GM12873 (cell line): ENCODE measurements around the gene PLD6.
A peak's percentile ranks its signal among the peaks of the same experiment; 100 is the strongest.

Experiments
- CTCF ChIP-seq: IDR thresholded peaks from 2 replicates; pipeline ENCODE4 v1.5.1; 2012; ENCODE audit warnings: low read depth, mild to moderate bottlenecking, moderate library complexity, low read length, control low read depth; ENCODE audit not compliant: insufficient read depth; ENCODE audit errors: missing control alignments

PLD6 gene

DNA sequence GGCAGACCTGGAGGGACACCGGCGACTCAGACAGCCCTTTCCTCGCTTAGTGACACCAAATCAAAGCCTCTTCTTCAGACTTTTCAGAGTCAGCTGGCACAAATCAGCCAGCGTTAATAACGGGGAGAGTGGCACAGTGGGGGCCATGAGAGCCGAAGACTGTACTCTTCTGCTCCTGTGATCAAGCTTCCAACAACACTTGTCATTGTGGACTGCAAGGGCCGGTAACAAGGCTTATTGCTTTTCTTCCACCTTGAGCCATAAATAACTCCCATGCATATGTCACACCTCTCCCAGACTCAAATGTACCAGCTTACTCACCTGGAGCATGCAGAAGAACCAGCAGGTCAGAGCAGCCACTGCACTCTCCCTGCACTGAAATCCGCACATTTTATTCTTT lies 18.0 kb upstream of the PLD6 start:
- TF ChIP-seq CTCF = no peak

DNA sequence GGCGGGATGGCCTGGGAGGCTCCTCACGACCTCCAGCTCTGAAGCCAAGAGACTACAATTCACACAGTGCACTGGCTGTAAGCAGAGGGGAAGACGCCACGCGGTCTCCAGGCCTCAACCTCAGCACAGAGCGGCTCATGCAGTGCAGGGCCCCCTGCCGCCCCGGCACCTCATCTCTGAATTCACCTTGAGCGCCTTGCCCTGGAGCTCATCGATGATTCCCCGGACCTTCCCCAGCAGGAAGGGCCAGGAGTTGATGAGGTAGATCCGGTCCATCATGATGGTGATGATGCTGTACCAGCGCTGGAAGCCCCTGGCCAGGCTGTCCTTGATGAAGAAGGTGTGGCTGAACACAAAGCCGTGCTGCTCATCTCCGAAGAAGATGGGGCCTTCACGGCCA lies 17.6 kb upstream of the PLD6 start:
- TF ChIP-seq CTCF = no peak

GRCh38 chr17:17221329-17221728 lies 15.2 kb upstream of the PLD6 start:
- TF ChIP-seq CTCF = no peak

DNA sequence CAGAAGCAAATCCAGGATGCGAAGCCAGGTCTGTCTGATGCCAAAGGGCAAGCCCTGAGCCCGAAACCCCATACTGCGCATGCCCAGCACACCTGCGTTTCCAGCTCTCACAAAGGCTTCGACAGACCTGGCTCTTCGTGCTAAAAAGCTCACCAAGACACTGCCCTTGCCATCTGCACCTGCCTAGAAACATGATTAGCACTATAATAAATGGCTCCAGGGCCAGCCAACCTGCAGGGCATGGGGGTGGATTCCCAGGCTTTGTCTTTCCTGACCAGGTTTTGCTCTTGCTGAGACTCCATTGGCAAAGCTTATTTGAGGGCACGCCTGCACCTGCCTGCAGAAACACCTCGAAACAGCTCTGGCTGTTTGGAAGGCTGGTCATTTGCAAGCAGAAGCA lies 14.4 kb upstream of the PLD6 start:
- TF ChIP-seq CTCF = no peak

DNA sequence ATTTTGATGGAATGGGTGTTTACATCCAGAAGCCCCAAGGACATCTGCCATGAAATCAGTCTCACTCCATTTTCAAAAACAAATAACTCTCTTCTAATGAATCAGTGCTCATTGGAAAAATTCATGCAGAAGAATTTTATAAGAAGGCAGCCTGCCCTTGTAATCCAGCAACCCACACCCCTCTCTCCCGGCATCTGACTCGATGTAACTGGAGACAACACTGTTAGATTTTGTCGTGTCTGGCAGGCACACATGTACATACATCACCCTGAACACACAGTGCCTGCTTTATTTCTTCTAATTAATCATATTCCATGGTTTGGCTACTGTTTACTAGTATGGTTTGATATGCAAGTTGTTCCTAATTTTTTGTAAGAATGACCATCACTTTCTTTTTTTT lies 11.9 kb upstream of the PLD6 start:
- TF ChIP-seq CTCF = no peak

DNA sequence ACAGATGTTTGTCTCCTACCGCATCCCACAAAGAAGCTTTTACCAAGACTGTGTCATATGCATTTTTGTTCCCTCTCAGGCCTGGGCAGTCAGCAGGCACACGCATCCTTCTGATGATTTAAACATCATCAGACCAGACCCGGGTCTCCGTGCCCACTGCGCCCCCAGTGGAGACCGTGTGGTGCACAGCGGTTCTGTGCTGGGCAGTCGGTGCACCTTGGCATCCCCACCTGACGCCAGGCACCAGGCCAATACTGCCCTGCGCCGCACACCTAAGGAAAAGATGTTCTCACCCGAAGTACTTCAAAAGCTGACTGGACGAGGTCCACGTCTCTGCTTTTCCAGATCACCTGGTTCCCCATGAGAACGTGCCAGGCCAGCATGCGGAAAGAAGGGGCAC lies 10.6 kb upstream of the PLD6 start:
- peak; percentile 12 for TF ChIP-seq CTCF

- no peak for TF ChIP-seq CTCF
Measured at GRCh38 chr17:17216236-17216635, 10.1 kb upstream of the PLD6 start.

DNA sequence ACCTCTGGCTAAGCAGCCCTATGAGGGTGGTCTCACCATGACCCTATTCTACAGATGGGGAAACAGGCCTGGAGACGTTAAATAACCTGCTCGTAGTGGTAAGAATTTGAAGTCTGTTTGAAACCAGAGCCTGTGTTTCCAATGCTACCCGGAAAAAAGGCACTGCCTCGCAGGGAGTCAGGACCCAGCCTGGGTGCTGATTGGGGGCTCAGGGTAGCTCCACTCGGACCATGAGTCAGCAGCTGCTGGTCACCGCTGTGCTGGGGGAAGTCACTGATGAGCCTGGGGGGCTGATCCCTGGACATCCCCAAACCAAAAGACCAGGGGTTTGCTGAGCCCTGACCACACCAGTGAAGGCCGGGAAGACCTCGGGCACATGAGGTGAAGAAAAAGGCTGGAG lies 9.4 kb upstream of the PLD6 start:
- no peak for TF ChIP-seq CTCF
